NCI-H345 treated with DMSO at 0.1 percent for 48 hours (cell line): ENCODE measurements around the gene FAM228B.
A peak's percentile ranks its signal among the peaks of the same experiment; 100 is the strongest.
"Not testable (repeated sequence)": the region's sequence is repeated elsewhere in the genome, so short reads cannot be mapped to it uniquely, and the experiment has no call there.

Experiments
- DNase-seq: peaks from one replicate; lab custom pipeline; 2025; ENCODE audit not compliant: unreplicated experiment; lab: John Stamatoyannopoulos, UW

Gene FAM228B

DNA sequence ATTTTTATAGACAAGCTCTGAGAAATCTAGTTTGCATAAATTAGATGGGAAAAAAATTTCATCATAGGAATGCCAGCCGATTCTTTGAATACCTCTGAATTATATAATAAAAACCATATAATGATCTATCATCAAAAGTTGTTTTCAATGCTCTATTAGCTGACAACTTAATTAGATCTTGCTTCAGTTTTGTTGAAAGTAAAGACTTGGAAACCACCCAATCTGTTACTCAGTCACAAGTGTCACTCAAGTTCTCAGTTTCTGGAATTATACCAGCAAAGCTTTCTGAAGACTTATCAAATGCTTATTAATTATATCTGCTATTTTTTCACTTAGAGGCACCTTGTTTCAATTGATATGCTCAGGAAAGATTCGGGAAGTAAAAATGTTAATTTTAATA, 21.3 kb upstream of the FAM228B start:
- no peak for DNase-seq

DNA sequence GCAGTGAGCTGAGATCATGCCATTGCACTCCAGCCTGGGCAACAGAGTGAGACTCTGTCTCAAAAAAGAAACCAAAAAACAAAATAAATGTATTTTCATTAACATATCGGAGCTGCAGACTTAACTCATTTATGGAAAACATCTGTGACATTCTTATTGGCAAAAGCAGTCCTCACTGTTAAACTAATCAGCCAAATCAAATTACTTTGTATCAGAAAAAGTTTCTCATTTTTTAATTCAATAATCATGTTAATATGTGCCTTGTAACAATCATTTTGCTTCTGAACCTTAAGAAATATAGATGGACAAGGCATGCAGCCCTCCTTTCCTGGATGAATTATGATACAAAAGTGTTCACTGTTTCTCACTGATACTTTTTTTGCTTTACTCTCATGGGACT, 20.6 kb upstream of the FAM228B start:
- DNase-seq, result no peak

- no peak for DNase-seq
Observed at GRCh38 chr2:24104110-24104650, 19.1 kb upstream of the FAM228B start.

DNA sequence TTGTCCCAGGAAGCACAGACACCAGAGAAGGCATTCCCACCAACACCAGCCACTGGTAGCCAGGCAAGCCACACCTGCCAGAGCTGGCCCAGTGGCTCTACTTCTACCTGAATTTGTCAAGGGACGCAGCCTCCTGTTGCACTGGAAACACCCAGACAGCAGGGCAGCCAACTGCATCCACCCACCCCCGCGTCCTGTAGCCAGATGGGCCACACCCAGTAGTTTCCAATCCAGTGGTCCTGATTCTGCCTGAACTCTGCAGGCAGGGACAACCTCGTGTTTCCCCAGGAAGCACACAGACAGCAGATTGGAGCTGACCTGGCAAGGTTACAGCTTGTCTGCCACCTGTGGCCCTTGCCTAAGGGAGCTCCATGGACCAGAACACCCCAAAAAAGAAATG, 18.4 kb upstream of the FAM228B start:
- DNase-seq, result no peak

DNA sequence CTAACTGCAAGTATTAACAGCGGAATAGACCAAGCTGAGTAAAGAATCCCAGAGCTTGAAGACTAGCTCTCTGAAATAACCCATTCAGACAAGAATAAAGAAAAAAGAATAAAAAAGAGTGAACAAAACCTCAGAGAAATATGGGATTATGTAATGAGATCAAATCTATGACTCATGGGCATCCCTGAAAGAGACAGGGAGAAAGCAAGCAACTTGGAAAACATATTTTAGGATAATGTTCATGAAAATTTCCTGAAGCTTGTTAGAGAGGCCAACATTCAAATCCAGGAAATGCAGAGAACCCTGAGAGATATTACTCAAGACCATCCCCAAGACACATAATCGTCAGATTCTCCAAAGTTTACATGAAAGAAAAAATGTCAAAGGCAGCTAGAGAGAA, 17.5 kb upstream of the FAM228B start:
- DNase-seq, result no peak

DNA sequence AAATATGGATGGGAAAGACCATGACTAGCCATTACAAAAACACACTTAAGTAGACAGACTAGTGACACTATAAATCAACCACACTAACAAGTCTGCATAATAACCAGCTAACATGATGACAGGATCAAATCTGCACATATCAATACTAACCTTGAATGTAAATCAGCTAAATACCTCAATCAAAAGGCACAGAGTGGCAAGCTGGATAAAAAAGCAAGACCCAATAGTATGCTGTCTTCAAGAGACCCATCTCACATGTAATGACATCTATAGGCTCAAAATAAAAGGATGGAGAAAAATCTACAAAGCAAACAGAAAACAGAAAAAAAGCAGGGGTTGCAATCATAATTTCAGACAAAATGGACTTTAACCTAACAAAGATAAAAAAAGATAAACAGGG, 16.5 kb upstream of the FAM228B start:
- DNase-seq, result no peak

- DNase-seq, result no peak
Observed at GRCh38 chr2:24107336-24107735, 15.9 kb upstream of the FAM228B start.

DNA sequence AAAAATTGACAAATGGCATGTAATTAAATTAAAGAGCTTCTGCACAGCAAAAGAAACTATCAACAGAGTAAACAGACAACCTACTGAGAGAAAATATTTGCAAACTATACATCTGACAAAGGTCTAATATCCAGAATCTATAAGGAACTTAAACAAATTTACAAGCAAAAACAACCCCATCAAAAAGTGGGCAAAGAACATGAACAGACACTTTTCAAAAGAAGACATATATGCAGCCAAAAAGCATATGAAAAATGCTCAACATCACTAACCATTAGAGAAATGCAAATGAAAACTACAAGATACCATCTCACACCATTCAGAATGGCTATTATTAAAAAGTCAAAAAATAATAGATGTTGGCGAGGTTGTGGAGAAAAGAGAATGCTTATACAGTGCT, 13.8 kb upstream of the FAM228B start:
- not testable (repeated sequence) for DNase-seq

- DNase-seq, result no peak
Observed at GRCh38 chr2:24110660-24111303, 12.5 kb upstream of the FAM228B start.

DNA sequence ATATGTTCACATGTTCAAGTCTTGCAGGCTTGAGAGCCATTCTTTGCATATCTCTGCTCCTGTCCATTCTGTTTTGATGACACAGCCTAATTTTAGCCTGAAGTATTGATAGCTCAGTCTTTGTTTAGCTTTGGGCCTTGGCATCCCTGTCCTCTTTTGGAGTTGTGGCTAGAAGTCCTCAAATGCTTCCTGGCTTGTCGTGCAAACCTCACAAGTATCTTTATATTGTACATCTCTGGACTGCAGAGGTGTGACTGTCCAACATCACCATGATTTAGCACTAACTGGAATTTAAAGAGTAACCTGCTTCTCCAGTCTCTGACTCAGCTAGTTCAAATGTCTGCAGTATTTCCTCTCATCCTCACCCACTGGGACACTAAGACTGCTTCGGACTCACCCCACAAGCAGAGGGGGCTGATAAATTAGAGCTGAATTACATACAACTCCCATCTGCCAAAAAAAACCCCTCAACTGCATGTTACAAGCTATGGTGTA, 11.8 kb upstream of the FAM228B start:
- DNase-seq, result no peak

- DNase-seq, result no peak
Observed at GRCh38 chr2:24115057-24115456, 8.2 kb upstream of the FAM228B start.

GRCh38 chr2:24117902-24118301, 5.4 kb upstream of the FAM228B start:
- no peak for DNase-seq

DNA sequence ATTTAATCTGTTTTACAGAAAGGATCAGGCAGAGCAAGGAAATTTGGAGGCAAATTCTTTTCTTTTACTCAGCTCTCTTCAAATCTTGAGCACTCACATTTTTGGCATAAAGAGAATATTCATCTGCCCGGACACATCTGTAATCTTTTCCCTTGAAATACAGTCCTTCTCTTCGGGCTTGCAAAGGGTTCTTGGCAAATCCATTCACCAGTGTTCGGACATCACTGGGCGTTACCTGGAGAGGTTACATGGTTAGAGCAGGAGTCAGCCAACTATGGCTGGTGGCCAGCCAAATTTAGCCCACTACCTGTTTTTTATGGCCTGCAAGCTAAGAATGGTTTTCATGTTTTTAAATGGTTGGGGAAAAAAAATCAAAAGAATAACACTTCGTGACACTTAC, 2.2 kb upstream of the FAM228B start:
- no peak for DNase-seq

DNA sequence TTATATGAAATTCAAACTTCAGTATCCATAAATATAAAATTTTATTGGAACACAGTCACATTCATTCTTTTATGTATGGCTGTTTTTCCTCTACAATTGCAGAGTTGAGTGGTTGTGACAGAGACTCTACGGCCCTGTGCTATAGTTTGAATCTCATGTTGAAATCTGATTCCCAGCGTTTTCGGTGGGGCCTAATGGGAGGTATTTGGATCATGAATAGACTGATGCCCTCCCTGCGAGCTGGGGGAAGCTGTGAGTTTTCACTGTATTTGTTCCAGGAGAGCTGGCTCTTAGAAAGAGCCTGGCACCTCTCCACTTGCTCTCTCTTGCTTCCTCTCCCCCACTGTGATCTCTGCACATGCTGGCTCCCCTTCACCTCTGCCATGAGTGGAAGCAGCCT, 1.8 kb upstream of the FAM228B start:
- peak; percentile 12 for DNase-seq

DNA sequence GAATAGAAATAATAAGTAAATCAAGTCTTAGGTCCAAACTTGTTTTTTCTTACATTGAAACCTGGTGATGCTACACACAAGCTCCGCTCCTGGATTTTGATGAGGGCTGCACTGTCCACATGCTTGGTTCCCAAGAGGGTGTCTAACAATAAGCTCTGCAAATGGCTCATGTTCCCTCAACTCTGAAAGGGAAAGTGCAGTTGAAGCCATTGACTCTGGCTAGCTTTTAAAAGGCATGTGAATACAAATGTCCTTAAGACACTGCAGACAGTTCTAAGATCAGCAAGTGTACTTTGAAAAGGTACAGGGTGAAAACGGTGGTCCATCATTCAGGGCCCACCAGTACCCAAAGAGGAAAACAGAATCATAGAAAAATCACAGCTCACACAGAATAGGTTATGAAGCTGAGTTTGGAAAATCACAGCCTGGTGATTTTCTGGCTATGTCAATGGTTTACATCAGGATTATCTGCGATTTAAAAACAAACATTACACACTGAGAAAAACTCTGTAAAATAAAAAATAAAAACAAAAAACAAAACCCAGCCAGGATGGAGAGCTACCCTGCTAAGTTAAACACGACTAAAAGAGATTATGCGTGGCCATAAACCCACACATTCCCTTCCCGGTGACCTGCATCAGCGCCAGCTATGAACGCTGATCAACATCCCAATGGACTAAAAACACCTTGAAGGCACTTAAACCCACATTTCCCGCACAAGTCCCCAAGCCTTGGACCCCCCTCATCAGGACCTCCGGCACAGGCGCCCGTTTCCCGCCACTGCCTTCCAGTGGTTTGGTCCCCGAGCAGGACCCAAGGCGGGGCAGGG, 689 bp upstream of the FAM228B start:
- DNase-seq, result peak; percentile 65

- DNase-seq, result peak; percentile 83
Observed at GRCh38 chr2:24123922-24124580, 782 bp downstream of the FAM228B start.

DNA sequence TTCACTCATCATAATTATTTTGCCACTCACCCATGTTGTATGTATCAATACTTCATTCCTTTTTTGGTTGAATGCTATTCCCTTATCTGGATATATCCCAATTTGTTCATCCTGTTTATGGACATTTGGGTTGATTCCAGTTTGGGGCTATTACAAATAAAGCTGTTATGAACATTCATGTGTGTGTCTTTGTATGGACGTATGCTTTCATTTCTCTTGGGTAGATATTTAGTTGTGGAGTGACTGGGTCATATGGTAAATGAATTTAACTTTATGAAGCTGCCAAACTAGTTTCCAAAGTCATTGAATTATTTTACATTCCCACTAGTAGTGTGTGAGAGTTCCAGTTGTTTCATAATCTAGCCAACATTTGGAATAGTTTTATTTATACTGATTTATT, 2.7 kb downstream of the FAM228B start:
- DNase-seq, result no peak

DNA sequence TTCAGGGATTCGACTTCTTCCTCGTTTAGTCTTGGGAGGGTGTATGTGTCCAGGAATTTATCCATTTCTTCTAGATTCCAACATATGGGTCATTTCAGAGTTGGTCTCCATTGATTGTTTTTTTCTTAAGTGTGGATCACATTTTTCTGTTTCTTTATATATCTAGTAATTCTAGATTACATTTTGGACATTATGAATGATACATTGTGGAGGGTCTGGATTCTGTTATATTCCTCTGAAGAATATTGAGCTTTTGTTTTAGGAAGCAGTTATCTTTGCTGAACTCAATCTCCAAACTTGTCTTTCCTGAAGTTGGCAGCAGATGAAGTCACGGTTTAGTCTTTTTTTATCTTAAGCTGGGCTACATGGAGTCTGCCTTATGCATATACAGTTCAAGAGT, 9.3 kb downstream of the FAM228B start:
- no peak for DNase-seq

DNA sequence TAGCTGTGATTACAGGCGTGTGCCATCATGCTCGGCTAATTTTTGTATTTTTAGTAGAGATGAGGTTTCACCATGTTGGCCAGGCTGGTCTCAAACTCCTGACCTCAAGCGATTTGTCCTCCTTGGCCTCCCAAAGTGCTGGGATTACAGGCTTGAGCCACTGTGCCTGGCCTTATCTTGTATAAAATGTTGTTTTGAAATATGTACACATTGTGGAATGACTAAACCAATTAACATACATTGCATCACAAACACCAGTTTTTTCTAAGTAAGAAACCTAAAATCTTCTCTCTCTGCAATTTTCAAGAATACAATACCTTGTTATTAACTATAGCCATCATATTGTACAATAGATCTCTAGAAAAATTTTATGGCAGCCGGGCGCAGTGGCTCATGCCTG, 17.0 kb downstream of the FAM228B start:
- DNase-seq, result not testable (repeated sequence)

GRCh38 chr2:24147364-24147763, 24.1 kb downstream of the FAM228B start:
- no peak for DNase-seq

GRCh38 chr2:24152413-24153197, 29.3 kb downstream of the FAM228B start:
- DNase-seq, result no peak
